DMS153 treated with DMSO at 0.1 percent for 48 hours (cell line): Measurements from ENCODE around the gene DDX18.
"Not testable (repeated sequence)": the region's sequence is repeated elsewhere in the genome, so short reads cannot be mapped to it uniquely, and the experiment has no call there.

Experiments used
- DNase-seq: peaks from one replicate; lab custom pipeline; 2025; ENCODE audit not compliant: unreplicated experiment; lab: John Stamatoyannopoulos, UW

DDX18 gene

DNA sequence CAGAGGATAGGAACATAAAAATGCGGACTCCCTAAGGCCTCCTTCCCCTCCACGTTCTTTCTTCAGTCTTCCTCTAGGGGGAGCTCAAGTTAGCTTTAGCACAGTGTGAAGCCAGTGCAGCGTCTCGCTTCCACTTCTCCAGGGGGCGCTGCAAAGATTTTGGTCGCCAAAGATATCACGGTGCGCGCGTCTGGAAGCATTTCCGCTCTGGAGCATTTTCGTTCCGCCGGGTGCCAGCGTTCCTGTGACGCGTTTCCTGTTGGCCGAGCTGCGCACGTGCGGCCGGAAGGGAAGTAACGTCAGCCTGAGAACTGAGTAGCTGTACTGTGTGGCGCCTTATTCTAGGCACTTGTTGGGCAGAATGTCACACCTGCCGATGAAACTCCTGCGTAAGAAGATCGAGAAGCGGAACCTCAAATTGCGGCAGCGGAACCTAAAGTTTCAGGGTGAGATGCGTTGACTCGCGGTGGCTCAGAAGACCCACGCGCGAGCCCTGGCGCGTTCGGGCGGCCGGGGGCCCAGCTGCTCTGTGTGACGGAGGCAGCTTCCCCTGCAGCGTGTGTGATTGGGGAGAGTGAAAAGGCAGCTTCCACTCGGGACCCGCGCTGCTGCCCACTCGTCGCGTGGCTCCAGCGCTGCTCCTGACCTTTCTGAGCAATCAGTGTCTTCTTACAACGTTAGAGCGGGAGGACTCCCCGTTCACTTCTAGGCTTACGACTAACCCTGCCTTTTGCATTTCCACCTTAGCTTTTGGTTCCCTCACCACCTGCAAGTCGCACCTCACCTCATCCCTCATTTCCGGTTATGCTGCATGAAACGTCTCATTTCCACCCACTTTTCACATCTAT is at the start of gene DDX18:
Gene DDX18, plus strand, starts transcription at position 275 of the 848 bp plus-strand sequence. Its CDS starts 87 bp downstream, at position 362.
- DNase-seq: peak; percentile 97

DNA sequence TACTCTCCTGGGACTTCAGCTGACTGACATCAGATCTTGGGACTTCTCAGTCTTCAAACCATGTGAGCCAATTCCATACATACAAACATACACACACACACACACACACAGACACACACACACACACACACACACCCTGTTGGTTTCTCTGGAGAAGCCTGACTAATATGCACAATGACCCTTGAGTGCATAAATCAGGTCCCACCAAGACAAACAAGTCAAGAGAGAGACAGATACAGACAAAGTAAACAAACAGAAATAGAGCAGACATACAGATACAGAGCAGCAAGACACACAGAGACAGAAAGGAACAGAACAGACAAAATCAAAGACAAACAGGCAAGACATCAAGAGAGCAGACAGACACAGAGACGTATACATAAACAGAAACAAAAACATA is 43.8 kb upstream of the DDX18 start:
- DNase-seq: no peak

DNA sequence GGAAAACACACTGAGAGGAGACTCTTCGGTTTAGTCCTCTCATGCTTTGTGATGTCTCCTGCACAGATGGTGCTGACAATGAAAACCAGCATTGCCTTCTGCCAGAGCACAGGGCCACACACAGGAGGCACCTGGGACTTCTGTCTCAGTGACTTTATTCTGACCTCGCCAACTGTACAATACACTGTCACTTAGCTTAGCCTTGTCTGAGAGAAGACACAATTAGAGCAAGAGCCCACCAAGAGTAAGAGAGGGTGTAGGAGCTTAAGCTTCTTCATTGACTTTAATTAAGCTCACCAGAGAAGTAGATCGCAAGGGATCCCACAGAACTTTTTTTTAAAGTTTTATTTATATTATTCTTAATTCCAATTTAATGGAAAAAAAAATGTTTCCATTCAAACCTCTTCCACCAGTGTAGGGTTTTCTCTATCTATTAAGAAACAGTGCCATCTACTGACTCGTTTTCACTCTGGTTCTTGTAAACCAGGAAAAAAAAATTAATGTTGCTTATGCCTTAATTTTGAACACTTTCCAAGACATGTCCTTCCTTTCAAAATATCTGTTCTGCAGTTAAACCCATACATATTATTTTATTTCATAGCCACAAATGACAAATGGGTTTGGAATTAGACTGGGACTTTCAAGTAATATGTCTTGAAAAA is 42.4 kb upstream of the DDX18 start:
- DNase-seq: peak; percentile 36

DNA sequence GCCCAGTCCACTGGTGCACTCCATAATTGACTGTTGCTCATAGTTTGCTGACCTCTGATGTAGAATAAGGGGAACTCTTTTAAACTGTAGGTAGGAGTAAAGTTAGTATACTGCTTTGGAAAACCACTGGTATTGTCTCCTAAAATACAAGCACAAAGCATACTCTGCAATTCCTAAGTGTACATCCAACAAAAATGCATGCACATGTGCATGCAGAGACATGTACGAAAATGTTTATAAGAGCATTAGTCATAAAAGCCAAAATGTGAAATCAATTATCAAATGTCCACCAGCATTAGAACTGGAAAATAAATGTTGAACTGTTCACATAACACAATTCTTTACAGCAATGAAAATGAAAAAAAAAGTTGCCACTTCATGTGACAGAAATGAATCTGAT is 39.8 kb upstream of the DDX18 start:
- no peak for DNase-seq

DNA sequence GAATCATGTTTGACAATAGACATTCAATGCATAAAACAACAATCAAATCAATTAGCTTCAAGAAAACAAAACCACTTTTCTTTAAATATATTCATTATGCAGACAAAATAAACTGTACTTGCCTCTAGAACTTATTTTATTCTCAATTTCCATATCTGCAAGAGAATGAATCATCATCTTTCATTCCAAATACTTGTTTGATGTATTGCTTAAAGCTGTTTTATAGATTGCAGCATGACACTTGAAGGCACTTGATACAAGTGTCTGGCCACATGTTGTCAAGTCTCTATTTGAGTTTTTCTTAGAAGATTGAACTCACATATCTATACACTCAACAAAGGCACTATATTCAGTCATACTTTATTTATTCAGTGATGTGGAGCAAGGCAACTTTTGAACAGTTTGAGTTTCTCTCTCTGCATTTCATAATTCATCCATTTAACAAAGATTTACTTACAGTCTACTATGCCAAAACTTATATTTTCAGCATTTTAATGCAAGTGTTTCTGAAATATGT is 38.7 kb upstream of the DDX18 start:
- DNase-seq: no peak

DNA sequence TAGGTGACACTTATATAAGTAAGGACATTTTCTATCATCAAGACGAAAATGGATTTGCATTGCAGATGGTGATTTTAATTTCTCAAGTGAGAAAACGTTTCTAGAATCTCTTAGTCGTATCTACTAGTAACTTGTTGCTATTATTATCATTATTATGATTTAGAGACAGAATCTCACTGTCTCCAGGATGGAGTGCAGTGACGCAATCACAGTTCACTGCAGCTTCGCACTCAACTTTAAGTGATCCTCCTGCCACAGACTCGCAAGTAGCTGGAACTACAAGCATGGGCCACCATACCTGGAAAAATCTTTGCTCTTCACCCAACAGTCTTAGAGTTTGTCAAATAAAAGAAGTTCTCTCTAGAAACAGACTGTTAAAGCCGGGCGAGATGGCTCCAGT is 37.6 kb upstream of the DDX18 start:
- DNase-seq: no peak

DNA sequence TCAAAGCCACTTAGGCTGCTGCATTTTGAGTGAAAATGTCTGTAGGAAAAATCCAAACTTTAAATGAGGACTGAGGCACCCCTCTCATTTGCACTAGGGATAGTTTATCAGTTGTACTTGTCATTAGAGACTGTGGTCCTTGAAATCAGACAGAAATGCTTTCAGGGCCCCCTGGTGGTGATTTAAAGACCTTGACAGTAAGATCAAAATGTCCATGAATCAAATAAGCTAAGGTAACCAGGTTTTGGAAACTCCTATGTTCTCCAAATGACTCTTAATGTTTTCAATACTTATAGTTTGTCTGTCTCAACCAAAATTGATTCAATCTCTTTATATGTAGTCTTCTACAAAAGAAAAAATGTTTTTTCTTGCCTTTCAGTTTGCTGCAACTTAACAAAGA is 28.8 kb upstream of the DDX18 start:
- DNase-seq: peak; percentile 42

DNA sequence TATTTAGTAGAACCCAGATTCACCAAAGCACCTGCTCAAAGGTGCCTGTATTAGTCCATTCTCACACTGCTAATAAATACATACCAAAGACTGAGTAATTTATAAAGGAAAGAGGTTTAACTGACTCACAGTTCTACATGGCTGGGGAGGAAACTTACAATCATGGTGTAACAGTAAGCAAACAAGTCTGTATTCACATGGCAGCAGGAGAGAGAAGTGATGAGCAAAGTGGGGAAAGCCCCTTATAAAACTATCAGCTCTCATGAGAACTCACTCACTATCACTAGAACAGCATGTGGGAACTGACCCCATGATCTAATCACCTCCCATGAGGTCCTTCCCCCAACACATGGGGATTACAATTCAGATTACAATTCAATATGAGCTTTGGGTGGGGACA is 28.0 kb upstream of the DDX18 start:
- DNase-seq: no peak

DNA sequence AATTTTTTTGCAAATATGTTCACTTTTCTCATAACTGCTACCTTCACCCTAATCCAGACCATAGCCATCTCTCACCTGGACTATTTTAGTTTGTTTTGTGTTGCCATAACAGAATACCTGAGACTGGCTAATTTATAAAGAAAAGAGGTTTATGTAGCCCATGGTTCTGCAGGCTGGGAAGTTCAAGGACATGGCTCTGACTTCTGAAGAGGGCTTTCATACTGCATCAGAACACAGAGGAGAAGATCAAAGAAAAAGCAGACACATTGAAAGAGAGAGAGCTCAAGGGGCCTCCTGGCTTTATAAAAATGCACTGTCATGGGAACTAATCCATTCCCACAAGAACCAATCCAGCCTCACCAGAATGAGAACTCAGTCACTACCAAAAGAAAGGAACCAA is 25.0 kb upstream of the DDX18 start:
- no peak for DNase-seq

DNA sequence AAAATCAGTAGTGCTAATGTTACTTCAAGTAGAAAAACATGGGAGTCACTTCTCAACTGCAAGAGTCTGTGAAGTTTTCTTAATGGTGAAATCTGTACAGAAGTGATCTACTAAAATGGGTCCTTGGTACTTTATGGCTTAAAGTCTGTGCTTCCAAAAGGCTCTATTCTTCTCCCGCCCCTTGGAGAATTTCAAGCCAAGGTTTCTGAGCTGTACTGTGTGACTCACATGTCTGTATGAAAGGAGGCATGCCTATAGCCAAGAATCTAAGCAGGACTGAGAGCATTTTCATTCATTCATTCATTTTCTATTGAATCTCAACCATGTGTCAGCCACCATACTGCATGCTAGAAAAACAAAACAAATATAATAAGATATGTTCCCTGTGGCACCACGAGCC is 19.8 kb upstream of the DDX18 start:
- no peak for DNase-seq

DNA sequence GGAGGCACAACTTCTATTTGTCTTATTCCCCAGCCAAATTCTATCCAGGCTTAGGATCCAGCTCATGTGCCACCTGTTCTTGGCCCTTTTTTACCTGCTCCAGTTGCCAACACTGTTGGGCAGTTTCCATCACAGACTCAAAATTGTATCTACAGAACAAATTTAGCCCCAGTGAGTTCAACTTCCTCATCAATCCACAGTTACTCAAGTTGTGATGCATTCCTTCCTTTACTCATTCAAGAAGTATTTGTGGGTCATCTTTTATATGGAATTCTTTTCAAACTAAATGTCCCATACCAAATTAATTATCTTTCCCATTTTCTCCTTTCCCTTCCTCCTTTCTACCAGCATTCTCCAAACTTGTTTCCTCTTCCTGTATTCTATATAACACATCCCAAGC is 12.7 kb upstream of the DDX18 start:
- DNase-seq: no peak

DNA sequence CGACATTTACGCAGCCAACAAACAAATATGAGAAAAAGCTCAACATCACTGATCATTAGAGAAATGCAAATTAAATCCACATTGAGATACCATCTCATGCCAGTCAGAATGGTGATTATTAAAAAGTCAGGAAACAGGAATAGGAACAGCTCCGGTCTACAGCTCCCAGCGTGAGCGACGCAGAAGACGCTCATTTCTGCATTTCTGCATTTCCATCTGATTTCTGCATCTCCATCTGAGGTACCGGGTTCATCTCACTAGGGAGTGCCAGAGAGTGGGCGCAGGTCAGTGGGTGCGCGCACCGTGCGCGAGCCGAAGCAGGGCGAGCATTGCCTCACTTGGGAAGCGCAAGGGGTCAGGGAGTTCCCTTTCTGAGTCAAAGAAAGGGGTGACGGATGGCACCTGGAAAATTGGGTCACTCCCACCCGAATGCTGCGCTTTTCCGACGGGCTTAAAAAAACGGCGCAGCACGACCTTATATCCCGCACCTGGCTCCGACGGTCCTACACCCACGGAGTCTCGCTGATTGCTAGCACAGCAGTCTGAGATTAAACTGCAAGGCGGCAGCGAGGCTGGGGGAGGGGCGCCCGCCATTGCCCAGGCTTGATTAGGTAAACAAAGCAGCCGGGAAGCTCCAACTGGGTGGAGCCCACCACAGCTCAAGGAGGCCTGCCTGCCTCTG is 10.7 kb upstream of the DDX18 start:
- DNase-seq: not testable (repeated sequence)

DNA sequence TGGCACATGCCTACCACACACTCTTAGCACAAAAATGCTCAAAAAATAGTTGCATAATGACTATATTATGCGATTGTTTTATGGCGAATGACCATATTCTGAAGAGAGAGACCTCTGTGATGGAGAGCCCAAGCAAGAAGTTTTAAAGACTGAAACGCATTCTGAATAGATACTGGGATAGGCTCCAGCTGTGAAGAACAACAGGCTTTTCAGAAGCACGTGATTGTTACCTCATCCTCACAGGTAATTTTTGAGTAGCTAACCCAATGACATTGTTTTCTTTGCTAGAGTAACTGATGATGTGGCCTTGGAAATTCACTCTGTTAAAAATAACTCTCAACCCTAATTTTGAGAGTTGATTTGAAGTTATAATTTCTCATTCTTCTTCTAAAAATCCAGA is 2.0 kb upstream of the DDX18 start:
- no peak for DNase-seq

DNA sequence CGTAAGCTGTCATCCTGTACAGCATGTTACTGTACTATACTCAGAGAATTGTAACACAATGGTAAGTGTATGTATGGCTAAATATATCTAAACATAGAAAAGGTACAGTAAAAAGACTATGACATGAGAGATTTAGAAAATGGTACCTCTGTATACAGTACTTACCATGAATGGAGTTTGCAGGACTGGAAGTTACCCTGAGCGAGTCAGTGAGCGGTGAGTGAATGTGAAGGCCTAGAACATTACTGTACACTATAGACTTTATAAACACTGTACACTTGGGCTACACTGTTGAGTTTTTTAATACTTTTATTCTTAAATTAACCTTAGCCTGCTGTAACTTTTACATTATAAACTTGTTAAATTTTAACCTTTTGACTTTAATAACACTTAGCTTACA is 1.5 kb downstream of the DDX18 start:
- no peak for DNase-seq

DNA sequence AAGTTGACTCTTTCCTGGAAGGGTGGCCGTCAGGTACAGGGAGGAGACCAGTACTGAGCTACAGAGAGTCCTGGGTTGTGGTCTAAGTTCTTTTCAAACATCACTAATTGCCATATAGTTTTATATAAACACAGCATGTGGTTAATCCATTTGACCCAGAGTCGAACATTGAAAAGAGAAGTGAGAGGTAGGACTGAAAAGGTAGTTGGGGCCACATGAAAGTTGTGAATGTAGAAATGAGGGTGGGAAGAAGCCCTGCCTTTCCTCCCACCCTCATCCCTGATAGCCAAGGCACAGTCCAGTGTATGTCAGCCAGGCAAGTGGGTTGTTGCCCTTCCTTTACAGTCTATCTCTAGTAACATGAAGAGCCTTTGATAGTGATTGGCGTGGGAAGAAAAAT is 4.4 kb downstream of the DDX18 start:
- DNase-seq: no peak

DNA sequence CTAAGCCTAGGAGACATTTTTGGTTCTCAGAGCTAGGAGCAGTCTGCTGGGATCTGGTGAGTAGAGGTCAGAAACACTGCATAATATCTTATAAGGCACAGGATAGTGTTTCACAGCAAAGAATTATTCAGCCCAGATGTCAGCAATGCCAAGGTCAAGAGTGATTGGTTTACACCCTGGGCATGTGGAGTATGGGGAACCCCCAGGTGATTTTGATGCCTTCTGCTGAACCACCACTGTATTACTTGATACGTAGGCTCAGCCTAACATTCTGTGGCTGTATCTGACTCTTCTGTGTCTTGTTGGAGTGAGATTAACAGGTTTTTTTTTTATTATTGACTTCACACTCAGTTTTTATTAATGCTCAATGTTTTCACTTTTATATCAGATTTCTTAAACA is 6.0 kb downstream of the DDX18 start:
- no peak for DNase-seq

DNA sequence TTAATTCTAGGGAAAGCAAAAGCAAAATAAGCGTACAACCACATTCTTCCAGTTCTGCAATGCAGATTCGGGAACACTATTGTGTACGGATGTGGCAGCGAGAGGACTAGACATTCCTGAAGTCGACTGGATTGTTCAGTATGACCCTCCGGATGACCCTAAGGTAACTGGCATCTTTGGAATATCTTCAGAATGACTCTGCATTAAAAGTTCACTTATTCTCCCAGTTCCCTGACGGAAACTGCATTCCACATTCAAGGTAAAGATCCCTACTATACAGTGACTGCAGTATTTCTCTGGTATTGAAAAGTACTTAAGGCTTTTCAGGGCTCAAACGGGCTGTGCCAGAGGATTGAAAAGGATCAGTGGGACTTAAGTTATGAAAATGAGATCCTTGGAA is 10.9 kb downstream of the DDX18 start:
- no peak for DNase-seq

DNA sequence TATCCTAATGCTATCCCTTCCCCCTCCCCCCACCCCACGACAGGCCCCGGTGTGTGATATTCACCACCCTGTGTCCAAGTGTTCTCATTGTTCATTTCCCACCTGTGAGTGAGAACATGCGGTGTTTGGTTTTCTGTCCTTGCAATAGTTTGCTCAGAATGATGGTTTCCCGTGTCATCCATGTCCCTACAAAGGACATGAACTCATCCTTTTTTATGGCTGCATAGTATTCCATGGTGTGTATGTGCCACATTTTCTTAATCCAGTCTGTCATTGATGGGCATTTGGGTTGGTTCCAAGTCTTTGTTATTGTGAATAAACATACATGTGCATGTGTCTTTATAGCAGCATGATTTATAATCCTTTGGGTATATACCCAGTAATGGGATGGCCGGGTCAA is 13.0 kb downstream of the DDX18 start:
- not testable (repeated sequence) for DNase-seq

DNA sequence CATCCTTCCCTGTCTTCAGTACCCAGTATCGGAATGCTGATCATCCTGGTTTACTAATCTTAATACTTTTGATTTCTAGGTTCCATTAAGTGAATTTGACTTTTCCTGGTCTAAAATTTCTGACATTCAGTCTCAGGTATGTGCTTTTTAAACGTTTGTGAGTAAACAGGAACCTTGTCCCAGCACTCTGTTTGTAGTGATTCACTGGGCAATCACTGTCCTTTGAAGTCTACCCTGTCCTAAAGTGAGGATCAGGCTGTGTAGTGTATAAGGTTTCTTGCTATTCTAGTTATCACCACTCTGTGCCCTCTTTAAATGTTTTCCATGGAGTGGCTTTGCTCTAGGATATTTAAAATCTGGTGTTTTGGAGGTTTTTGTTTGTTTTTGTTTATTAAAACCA is 14.4 kb downstream of the DDX18 start:
- DNase-seq: no peak

DNA sequence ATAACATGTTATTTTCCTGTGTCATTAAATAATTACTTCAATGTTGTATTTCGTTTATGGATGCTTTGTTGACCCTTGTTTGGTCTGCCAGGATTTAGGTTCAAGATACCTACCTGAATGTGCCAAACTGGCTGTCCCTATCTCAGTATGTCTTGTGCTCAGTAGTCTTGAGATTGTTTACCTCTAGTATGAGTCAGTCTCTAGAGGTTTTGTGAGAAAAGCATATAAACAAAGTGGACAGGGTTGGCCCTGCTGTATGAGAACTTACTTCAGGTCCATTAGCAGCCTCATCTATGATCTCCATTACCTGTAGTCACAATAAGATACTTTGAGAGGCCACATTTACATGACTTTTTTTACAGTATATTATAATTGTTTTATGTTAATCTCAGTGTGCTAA is 17.8 kb downstream of the DDX18 start:
- DNase-seq: no peak

DNA sequence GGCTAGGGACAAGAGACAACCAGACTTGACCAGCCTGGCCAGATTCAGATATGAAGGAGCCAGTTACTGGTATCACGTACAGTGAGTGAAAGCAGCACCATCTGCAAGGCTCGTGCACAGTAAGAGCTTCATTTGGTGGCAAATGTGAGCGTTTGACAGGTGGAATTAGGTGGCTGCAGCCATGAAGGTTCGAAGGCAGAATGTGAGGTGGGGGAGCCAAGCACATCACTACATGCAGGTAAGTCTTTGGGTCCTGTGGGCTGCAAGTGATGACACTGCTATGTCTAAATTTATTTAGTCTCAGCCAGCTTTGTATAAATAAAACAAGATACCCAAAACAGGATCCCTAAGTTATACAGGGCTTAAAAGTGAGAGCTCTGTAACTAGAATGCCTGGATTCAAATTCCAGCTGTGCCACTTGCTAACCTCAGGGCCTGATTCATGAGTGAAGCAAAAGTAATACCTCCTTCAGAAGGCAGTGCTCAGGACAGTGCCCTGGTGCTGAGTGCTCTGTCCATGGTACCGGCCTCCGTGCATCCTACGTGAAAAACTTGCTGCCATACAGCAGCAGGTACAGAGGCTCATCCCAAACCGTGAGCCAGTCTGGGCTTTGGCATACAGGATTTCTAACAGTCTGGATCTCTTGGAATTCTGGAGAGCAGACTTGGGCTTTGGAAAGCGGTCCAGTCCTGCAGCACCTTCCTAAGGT is 18.6 kb downstream of the DDX18 start:
- DNase-seq: no peak
